HEK293 (cell line): ENCODE measurements around the gene KLHL30.

Experiments
- CTCF ChIA-PET: fragments of 350-600 bp; formaldehyde crosslinking; extraction: SDS; loops from one replicate; lab custom pipeline; 2021; ENCODE audit warnings: antibody characterized with exemption; lab: Yijun Ruan, JAX
- POLR2A ChIA-PET: fragments of 300-600 bp; formaldehyde crosslinking; extraction: SDS; loops from one replicate; lab custom pipeline; 2020; ENCODE audit warnings: antibody characterized with exemption, inconsistent platforms; lab: Yijun Ruan, JAX
- H3K27ac ChIP-seq: fragments of 200-500 bp; sonication (Bioruptor generic); 2 replicates; pipeline ENCODE4 v1.5.1; 2014; ENCODE audit warnings: low read depth, low read length, control low read depth, inconsistent platforms; ENCODE audit errors: extremely low read depth
- H3K36me3 ChIP-seq, 2 experiments: fragments of 200-500 bp in 1 of 2; sonication (Bioruptor generic) in 1 of 2; 1 replicate in 1 of 2; 2 replicates in 1 of 2; pipeline ENCODE4 v1.5.1; 2014 to 2017; ENCODE audit warnings: inconsistent platforms in 2 of 2, low read length in 2 of 2; ENCODE audit not compliant: control insufficient read depth in 2 of 2, insufficient read depth in 1 of 2
- H3K4me1 ChIP-seq: fragments of 200-500 bp; sonication (Bioruptor generic); 2 replicates; pipeline ENCODE4 v1.5.1; 2014; ENCODE audit warnings: mild to moderate bottlenecking, low read length, inconsistent platforms; ENCODE audit not compliant: control insufficient read depth, insufficient read depth
- H3K4me3 ChIP-seq: 2 replicates; pipeline ENCODE4 v1.5.1; 2011; ENCODE audit warnings: low read depth, mild to moderate bottlenecking, control low read depth, low read length, moderate library complexity
- H3K9me3 ChIP-seq: fragments of 200-500 bp; sonication (Bioruptor generic); 2 replicates; pipeline ENCODE4 v1.5.1; 2014; ENCODE audit warnings: low read depth, low read length, inconsistent platforms; ENCODE audit not compliant: control insufficient read depth, insufficient read depth
- GLIS1 ChIP-seq: fragments of 450-650 bp; formaldehyde crosslinking; IDR thresholded peaks from 2 replicates; pipeline ENCODE4 v1.5.1; 2016; ENCODE audit warnings: missing biosample characterization, missing genetic modification characterization
- PRDM2 ChIP-seq: fragments of 450-650 bp; formaldehyde crosslinking; IDR thresholded peaks from 2 replicates; pipeline ENCODE4 v1.5.1; 2016; ENCODE audit warnings: missing biosample characterization, missing genetic modification characterization, borderline replicate concordance
- SETDB1 ChIP-seq: IDR thresholded peaks from one replicate; pipeline ENCODE4 v1.6.1; 2017; ENCODE audit warnings: mild to moderate bottlenecking, low read length, moderate library complexity, mixed read lengths; ENCODE audit not compliant: insufficient read length
- ZBTB7A ChIP-seq: fragments of 450-650 bp; formaldehyde crosslinking; IDR thresholded peaks from 2 replicates; pipeline ENCODE4 v1.5.1; 2016; ENCODE audit warnings: low read depth, missing biosample characterization, missing genetic modification characterization
- ZIC2 ChIP-seq: fragments of 450-650 bp; formaldehyde crosslinking; IDR thresholded peaks from 2 replicates; pipeline ENCODE4 v1.5.1; 2016; ENCODE audit warnings: missing biosample characterization, missing genetic modification characterization
- ZNF18 ChIP-seq: fragments of 450-650 bp; formaldehyde crosslinking; IDR thresholded peaks from 2 replicates; pipeline ENCODE4 v1.5.1; 2016; ENCODE audit warnings: missing biosample characterization, missing genetic modification characterization
- ZNF280D ChIP-seq: fragments of 450-650 bp; formaldehyde crosslinking; IDR thresholded peaks from 2 replicates; pipeline ENCODE4 v1.5.1; 2016; ENCODE audit warnings: missing biosample characterization, missing genetic modification characterization
- ZNF341 ChIP-seq: fragments of 450-650 bp; formaldehyde crosslinking; IDR thresholded peaks from 2 replicates; pipeline ENCODE4; 2016; ENCODE audit warnings: low read depth, missing biosample characterization, missing genetic modification characterization
- ZNF426 ChIP-seq: fragments of 450-650 bp; formaldehyde crosslinking; IDR thresholded peaks from 2 replicates; pipeline ENCODE4 v1.5.1; 2017; ENCODE audit warnings: missing biosample characterization, missing genetic modification characterization, mild to moderate bottlenecking, inconsistent platforms, moderate library complexity
- ZNF76 ChIP-seq: fragments of 450-650 bp; formaldehyde crosslinking; IDR thresholded peaks from 2 replicates; pipeline ENCODE4; 2016; ENCODE audit warnings: low read depth, missing biosample characterization, missing genetic modification characterization, borderline replicate concordance
- ZNF777 ChIP-seq: fragments of 450-650 bp; formaldehyde crosslinking; IDR thresholded peaks from 2 replicates; pipeline ENCODE4 v1.5.1; 2017; ENCODE audit warnings: missing biosample characterization, missing genetic modification characterization, borderline replicate concordance
- TF ChIP-seq, protein P1 (sequence below): fragments of 450-650 bp; formaldehyde crosslinking; IDR thresholded peaks from 2 replicates; pipeline ENCODE4 v1.5.1; 2017; ENCODE audit warnings: missing biosample characterization, mild to moderate bottlenecking, missing genetic modification characterization, moderate library complexity

KLHL30 gene

GRCh38 chr2:238187618-238188548, 49.4 kb downstream of the KLHL30 start (continued):
- TF ChIP-seq ZNF777 (tag by site-specific recombination), result no peak

DNA sequence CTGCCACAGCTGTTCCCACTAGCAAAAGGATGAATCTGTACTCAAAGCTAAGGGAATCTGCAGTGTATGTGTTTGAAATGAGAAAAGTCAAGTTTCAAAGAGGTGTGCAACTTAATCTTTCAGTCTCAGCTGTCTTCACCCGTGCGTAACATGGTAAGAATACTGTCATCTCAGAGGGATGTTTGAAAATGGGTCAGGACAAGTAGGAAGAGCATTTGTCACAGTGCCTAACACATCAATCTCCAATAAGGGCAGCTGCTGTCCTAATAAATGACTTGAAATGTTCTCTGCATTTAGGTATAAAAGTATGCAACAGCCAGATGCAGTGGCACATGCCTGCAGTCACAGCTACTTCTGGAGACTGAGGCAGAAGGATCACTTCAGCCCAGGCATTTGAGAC, 52.0 kb downstream of the KLHL30 start:
- Histone ChIP-seq H3K27ac (no peak overlapping the region), H3K36me3 (peaks cover 68 to 94% of the 10 kb centered on the region in 2 experiments), H3K4me3 (no peak overlapping the region), H3K4me1 (0 out of 2 replicates have a peak, but pooled peaks cover 2% of the 10 kb centered on the region), H3K9me3 (no peaks in the 10 kb centered on the region)
- no peak for TF ChIP-seq ZNF426 (tag by site-specific recombination)
- no peak for TF ChIP-seq ZNF280D (tag by site-specific recombination)
- no peak for TF ChIP-seq ZNF777 (tag by site-specific recombination)
- TF ChIP-seq PRDM2 (tag by site-specific recombination), result no peak
- TF ChIP-seq ZNF18 (tag by site-specific recombination), result no peak
- TF ChIP-seq, protein P1, sequence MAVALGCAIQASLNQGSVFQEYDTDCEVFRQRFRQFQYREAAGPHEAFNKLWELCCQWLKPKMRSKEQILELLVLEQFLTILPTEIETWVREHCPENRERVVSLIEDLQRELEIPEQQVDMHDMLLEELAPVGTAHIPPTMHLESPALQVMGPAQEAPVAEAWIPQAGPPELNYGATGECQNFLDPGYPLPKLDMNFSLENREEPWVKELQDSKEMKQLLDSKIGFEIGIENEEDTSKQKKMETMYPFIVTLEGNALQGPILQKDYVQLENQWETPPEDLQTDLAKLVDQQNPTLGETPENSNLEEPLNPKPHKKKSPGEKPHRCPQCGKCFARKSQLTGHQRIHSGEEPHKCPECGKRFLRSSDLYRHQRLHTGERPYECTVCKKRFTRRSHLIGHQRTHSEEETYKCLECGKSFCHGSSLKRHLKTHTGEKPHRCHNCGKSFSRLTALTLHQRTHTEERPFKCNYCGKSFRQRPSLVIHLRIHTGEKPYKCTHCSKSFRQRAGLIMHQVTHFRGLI (tag by site-specific recombination), result no peak
- TF ChIP-seq SETDB1, result no peak
- no peak for TF ChIP-seq ZIC2 (tag by site-specific recombination)
- TF ChIP-seq ZBTB7A, result no peak
- no peak for TF ChIP-seq GLIS1 (tag by site-specific recombination)
- TF ChIP-seq ZNF76 (tag by site-specific recombination), result no peak
- TF ChIP-seq ZNF341, result no peak
- ChIA-PET POLR2A (interaction anchor here (0.7 to 0.8 kb wide), 2 partner anchors 14 to 21 kb away, joined by 6 to 15 read pairs; no protein-coding TSS in a partner anchor), CTCF (interaction anchor here (0.6 kb wide), 1 partner anchor 90 kb away, joined by 3 read pairs; the partner anchor contains the start of gene ESPNL)
